Measurements from ENCODE around the gene UBE2D1.

- TF ChIP-seq, protein P1, sequence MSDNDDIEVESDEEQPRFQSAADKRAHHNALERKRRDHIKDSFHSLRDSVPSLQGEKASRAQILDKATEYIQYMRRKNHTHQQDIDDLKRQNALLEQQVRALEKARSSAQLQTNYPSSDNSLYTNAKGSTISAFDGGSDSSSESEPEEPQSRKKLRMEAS (IDR thresholded peaks at IDR 0.05; ENCODE audit: insufficient read depth, insufficient read length): no peak
- TF ChIP-seq POLR2A (IDR thresholded peaks at IDR 0.05; ENCODE audit: low read depth, low read length) (no peak), CTCF (IDR thresholded peaks at IDR 0.05; ENCODE audit: extremely low read depth in 1 of 2, insufficient read depth in 1 of 2, low read depth in 1 of 2, low read length in 2 of 2) (no peak), POLR2AphosphoS5 (IDR thresholded peaks at IDR 0.05; ENCODE audit: insufficient read depth, low read depth, low read length) (no peak), EZH2 (IDR thresholded peaks at IDR 0.05; ENCODE audit: borderline replicate concordance, low read depth, low read length, severe bottlenecking) (no peak), FOS (IDR thresholded peaks at IDR 0.05; ENCODE audit: borderline replicate concordance, insufficient read depth, low read length) (no peak)
These were observed 23.8 kb upstream of the UBE2D1 start for GRCh38 chr10:58311026-58311425.
